HCT116 (cell line): ENCODE data around the gene M6PR.

Experiments
- EZH2 ChIP-seq: fragments of 200-600 bp; sonication (generic); IDR thresholded peaks from 2 replicates; pipeline ENCODE4 v1.6.1; 2017; ENCODE audit warnings: antibody characterized with exemption, mixed run types
- JUND ChIP-seq: IDR thresholded peaks from 2 replicates; pipeline ENCODE4 v1.6.1; 2012
- SP1 ChIP-seq: IDR thresholded peaks from 2 replicates; pipeline ENCODE4 v1.6.1; 2012; ENCODE audit warnings: low read depth
- SRF ChIP-seq: IDR thresholded peaks from 2 replicates; pipeline ENCODE4 v1.6.1; 2012; ENCODE audit warnings: low read depth
- TF ChIP-seq, protein P1 (sequence below), 3 experiments: fragments of 200-600 bp in 1 of 3; sonication (generic) in 1 of 3; IDR thresholded peaks in 2 of 3; conservative IDR thresholded peaks in 1 of 3; 2 replicates each; pipeline ENCODE4 v1.5.1; 2012 to 2017; ENCODE audit warnings: low read depth in 2 of 3, low read length in 2 of 3, antibody characterized with exemption in 1 of 3, borderline replicate concordance in 1 of 3, control low read depth in 1 of 3, mild to moderate bottlenecking in 1 of 3, mixed read lengths in 1 of 3, mixed run types in 1 of 3, moderate library complexity in 1 of 3; ENCODE audit not compliant: insufficient read depth in 1 of 3

DNA sequence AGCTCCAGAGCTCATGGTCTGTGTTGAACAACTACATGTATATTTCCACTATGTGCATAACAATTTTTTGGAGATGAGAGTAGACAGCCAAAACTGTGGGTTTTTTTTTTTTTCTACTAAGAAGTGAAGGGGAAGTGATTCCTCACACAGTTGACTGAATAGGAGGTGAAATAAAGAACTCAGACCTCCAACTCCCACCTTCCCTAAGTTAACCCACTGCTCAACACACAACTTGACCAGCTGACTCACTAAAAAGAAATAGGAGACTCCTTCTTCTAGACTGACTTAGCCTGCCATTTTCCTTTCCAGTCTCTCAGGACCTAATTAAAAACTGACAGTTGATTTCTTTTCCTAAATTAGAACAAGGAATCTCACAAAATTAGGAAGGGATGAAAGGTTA is 1.7 kb downstream of the M6PR start:
- TF ChIP-seq EZH2 (no peak), JUND (no peak), SRF (no peak), SP1 (no peak)
- TF ChIP-seq, protein P1, sequence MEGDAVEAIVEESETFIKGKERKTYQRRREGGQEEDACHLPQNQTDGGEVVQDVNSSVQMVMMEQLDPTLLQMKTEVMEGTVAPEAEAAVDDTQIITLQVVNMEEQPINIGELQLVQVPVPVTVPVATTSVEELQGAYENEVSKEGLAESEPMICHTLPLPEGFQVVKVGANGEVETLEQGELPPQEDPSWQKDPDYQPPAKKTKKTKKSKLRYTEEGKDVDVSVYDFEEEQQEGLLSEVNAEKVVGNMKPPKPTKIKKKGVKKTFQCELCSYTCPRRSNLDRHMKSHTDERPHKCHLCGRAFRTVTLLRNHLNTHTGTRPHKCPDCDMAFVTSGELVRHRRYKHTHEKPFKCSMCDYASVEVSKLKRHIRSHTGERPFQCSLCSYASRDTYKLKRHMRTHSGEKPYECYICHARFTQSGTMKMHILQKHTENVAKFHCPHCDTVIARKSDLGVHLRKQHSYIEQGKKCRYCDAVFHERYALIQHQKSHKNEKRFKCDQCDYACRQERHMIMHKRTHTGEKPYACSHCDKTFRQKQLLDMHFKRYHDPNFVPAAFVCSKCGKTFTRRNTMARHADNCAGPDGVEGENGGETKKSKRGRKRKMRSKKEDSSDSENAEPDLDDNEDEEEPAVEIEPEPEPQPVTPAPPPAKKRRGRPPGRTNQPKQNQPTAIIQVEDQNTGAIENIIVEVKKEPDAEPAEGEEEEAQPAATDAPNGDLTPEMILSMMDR (IDR thresholded peaks at IDR 0.05 in 2 of 3, conservative IDR thresholded peaks at IDR 0.05 in 1 of 3; ENCODE audit: borderline replicate concordance in 1 of 3, insufficient read depth in 1 of 3, low read depth in 2 of 3, low read length in 2 of 3): no peak
